GM21367 (cell line): ENCODE data around the gene PARP3.

Experiments
- ATAC-seq: cut with Tn5 transposase; IDR thresholded peaks from one replicate; pipeline ENCODE4 v1.9.1; 2021; ENCODE audit not compliant: unreplicated experiment

PARP3 gene

GRCh38 chr3:51933471-51934138 is 8.6 kb upstream of the PARP3 start:
- ATAC-seq = no peak

GRCh38 chr3:51934139-51934850 is 7.9 kb upstream of the PARP3 start:
- no peak for ATAC-seq

- ATAC-seq = no peak
Observed at GRCh38 chr3:51934991-51935885, 6.9 kb upstream of the PARP3 start.

- ATAC-seq = no peak
Observed at GRCh38 chr3:51935886-51936755, 6.0 kb upstream of the PARP3 start.

DNA sequence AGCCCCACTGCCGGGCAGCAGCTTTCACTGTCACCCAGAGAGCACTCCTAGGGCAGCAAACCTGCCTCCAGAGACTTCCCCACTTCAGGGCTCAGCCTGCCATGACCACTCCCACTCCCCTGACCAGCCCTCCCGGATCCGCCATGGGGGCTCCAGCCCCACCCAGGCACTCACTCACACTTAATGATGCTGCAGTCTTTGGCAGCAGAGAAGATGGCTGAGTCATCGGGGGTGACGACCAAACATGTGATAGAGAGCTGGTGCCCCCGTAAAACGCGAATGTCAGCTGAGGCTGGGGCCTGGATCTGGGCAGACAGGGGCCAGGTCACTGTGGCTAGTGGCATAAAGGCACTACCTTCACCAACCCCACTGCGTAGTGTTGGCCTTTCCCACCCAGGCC is 5.1 kb upstream of the PARP3 start:
- ATAC-seq = no peak

- ATAC-seq = no peak
Observed at GRCh38 chr3:51937611-51938450, 4.3 kb upstream of the PARP3 start.

DNA sequence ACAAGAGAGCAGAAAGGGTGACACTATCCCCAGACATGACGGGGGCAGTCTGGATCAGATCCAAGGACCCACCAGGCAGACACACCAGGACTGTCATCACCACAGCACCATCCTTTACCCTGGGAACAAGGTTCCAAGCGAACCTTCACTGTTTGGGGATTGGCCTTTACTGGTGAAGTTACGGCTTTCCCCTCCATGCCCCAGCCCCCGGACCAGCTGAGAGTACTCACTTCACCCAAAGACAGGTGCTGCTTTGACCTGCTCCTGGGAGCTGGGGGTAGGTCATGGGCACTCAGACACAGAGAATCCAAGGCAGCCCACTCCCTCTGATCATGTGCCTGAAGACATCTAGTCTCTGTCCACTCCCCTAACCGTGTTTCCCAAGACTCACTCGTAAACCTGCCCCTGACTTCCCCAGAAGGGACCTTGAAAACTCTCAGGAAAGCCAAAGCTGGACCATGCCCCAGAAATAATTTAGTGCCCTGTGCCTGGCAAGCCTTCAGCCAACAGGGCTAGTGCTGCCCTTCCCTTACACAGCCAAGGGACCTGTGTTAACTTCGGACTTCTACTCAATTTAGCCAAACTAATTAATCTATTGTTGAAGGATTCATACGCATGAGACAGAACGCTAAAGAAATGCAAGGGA is 3.3 kb upstream of the PARP3 start:
- no peak for ATAC-seq

DNA sequence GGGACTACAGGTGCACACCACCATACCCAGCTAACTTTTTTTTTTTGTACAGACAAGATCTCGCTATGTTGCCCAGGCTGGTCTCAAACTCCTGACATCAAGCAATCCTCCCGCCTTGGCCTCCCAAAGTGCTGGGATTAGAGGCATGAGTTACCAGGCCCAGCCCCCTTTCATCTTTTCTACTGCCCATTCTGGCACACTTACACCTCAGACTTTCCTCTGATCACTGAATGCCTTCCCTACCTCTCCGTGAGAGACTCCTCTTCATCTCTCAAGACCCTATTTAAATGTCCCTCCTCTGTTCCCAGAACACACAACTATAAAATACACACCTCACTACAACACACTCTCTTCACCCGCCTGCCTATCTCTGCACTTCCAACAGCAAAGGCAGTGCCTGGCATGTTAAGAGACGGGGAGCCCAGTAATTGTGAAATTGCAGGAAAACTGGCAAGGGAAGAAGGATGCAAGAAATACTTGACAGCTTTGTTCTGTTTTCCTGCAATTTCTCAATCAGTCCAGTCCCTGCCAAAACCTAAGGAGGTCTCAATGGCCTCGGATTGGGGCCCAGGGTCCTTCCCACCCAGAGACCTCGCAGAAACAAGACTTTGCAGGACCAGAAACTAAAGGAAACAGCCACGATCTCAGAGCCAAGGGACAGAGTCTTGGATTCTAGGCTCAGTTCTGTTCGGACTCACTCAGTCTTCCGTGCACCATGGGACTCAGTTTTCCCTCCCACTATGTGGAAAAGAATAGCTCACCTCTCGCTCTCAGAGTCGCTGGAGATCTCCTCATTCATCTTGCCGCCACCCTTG is 1.3 kb upstream of the PARP3 start:
- no peak for ATAC-seq

DNA sequence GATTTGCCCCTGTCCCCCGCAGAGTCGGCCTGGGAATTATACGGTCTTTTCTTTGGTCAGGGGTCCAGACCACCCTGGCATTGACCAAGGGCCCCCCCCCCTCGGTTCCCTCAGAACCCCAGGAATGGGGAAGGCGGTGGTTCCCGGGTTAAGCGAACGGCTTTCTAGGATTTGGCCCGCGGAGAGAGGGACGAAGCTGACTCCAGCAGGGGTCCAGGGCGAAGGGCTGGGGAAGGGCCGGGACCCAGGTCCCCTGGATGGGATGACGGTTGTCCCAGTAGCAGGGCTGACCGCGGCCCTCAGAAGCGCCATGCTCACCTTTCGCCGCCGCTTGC is 733 bp upstream of the PARP3 start:
- no peak for ATAC-seq

DNA sequence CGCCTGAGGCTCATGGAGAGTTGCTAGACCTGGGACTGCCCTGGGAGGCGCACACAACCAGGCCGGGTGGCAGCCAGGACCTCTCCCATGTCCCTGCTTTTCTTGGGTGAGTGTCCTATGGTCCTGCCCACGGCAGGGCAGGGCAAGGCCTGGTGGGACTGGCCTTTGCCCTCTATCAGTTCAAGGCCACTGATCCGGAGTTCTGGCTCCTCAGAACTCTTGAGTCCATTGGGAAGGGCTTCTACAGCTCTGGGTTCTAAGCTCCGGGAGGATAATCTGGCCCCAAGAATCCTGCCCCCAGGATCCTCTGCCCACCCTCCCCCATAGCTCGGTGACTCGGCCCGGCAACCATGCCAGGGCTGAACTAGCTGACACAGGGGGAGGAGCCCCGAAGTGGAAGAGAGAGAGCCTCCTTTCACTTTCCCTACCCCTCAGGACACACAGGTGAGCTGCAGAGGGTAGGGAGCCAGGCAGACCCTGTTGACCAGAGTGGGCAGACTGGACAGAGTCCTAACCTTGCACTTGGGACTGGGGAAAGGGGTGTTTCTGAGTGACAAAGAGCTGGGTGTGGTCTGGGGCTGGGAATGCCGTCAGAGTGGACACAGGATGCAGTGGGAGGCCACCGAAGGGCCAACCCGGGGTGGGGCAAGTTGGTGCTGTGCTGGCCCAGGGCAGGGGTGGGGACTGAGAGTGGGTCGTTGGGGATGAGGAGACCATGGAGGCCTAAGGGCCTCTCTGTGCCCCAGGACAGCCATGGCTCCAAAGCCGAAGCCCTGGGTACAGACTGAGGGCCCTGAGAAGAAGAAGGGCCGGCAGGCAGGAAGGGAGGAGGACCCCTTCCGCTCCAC is 664 bp downstream of the PARP3 start:
- no peak for ATAC-seq

DNA sequence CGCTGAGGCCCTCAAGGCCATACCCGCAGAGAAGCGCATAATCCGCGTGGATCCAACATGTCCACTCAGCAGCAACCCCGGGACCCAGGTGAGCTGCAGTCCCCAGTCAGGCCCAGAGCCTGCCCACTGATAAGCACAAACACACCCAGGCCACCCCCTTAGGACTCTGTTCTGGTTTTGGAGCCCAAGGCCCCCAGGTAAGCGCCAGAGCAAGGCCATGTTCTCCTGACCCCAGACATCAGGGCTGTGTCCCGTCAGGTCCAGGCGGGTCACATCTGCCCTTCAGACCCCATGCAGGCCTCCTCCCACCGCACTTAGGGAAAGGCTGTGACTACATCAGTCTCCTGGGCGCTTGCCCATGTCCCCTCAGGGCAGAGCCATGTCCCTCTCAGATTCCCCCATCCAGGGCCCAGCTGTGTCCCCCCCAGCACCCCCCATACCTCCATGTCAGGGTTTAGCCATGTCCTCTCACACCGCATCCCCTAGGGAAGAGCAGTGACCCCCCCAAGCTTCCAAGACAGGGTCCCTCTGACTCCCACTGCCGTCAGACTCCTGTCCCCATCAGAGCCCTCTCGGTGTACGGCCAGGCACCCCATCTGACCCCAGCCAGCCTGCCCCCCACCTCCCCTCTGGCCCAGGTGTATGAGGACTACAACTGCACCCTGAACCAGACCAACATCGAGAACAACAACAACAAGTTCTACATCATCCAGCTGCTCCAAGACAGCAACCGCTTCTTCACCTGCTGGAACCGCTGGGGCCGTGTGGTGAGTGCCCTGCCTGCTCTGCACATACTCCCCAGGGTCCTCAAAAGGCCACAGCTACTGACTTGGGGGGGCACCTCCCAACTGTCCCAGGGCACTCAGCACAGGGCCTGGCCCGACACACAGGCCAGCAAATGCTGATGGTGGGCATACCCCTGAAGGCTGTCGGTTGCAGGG is 1.6 kb downstream of the PARP3 start:
- no peak for ATAC-seq

- no peak for ATAC-seq
Observed at GRCh38 chr3:51944451-51945021, 2.4 kb downstream of the PARP3 start.

DNA sequence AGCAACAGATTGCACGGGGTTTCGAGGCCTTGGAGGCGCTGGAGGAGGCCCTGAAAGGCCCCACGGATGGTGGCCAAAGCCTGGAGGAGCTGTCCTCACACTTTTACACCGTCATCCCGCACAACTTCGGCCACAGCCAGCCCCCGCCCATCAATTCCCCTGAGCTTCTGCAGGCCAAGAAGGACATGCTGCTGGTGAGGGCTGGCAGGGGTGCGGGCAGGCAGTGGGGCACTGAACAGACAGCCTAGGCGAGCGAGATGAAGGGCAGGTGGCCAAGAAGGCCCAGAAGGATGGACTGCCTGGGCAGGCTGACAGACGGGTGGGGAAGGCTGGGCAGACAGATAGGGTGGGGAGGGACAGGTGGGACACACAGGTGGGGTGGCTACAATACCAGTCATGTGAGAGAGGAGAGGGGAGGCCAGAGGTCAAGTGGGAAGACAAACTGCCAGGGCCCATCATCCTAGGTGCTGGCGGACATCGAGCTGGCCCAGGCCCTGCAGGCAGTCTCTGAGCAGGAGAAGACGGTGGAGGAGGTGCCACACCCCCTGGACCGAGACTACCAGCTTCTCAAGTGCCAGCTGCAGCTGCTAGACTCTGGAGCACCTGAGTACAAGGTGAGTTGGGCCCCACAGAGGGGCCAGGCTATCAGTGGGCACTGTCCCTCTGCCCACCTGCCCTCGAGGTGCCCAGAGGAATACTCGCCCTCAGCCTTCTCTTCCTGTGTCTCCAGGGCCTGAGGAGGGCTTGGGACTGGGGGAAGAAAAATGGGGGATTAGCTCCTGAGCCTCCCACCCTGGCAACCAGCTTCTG is 3.1 kb downstream of the PARP3 start:
- no peak for ATAC-seq

DNA sequence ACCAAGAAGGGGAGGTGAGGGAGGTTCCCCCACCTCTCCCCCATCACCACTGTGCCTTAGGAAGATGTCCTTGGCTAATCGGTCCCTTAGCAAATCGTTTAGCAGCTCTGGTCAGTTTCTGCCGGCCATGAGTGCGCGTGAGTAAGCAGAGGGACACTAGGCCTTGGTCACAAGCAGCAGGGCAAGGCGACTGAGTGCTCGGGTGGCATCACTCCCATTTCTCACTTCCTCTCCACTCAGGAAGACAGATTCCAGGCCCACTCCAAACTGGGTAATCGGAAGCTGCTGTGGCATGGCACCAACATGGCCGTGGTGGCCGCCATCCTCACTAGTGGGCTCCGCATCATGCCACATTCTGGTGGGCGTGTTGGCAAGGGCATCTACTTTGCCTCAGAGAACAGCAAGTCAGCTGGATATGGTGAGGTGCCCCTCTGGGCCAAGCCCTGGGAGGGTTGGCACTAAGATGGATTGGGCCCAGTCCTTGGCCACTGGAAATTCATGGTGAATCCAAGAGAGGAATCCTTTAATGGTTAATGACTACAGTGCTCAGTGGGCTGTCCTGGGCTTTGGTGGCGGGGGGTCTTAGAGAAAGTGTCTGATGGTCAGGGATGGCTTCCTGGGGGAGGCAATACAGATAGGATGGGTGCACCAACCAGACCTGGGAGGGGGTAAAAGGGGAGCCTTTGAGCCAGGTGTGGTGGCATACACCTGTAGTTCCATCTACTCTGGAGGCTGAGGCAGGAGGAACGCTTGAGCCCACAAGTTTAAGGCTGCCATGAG is 4.0 kb downstream of the PARP3 start:
- ATAC-seq = no peak

GRCh38 chr3:51946796-51947195 is 4.6 kb downstream of the PARP3 start:
- no peak for ATAC-seq
